ENCODE data around the gene UBE2L5.

The UBE2L5 gene

GRCh38 chr13:30477346-30478195, 55.3 kb downstream of the UBE2L5 start:
- no peak for DNase-seq (ENCODE audit: low spot score)

All from SK-N-DZ (cell line).